Measurements from ENCODE around the gene LRRC59.
A peak's percentile ranks its signal among the peaks of the same experiment; 100 is the strongest.
"Not testable (repeated sequence)": the region's sequence is repeated elsewhere in the genome, so short reads cannot be mapped to it uniquely, and the experiment has no call there.

LRRC59 gene

DNA sequence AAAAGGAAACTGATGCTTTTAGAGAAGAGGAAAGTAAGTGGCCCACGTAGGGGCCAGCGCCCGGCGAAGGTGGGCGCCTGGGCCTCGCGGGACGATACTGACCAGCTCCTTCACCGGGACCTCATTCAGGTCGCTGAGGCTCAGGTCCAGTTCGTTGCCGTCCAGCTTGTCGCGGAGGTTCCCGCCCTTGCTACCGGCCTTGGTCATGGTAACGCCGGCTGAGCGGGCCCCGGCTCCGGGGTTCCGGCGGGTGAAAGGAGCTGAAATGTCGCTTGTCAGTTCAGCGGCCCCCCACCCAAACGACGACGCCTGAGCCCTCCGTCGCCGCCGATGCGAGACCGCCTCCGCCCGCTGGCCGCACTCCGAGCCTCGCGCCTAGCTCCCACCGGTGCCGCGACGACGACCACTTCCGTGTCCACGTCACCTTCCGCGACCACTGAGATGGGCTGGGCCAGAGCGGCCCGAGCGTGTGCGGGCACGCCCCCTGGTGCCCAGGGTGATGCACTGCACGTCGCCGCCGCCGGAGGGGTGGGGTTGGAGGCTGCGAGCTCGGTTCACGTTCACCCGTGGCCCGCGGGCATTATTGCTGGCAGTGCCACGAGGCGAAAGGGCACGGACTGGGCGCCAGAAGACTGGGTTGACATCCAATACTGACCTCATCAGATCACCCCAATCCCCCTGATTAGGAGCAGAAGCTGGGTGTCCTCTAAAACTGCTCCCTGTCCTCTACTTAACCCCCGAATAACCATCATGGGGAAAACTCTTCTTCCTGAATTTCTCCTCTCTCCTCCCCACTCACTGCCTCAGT, at the start of gene LRRC59:
Gene LRRC59, minus strand, starts transcription at position 413 of the 808 bp plus-strand sequence. Its CDS starts 206 bp downstream, at position 207.
- peak; percentile 90 for DNase-seq (ENCODE audit: low read depth)

DNA sequence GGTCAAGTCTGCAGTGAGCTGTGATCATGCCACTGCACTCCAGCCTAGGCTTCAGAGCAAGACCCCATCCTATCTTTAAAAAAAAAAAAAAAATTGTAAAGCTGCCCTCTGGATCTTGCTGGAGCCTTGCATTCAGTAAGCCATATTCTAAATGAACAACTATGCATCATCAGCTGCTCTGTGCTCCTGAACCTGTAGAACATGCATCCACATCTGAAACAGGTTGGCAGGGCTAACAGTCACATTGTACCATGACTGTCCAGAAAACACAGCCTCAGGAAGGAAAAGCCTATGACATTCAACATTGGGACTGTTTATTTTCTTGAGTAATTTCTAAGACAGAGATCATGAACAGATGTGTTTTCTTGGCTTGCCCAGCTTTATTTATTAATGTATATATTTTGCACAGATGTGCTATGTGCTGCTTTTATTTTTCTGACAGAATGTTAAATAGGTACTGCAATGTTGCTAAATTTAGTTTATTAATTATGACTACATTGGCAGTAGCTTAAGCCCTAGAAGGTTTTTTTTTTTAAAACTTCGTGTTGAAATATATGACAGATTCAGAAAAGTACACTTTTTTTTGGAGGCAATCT, 48.5 kb upstream of the LRRC59 start:
- DNase-seq (ENCODE audit: low read depth): no peak

DNA sequence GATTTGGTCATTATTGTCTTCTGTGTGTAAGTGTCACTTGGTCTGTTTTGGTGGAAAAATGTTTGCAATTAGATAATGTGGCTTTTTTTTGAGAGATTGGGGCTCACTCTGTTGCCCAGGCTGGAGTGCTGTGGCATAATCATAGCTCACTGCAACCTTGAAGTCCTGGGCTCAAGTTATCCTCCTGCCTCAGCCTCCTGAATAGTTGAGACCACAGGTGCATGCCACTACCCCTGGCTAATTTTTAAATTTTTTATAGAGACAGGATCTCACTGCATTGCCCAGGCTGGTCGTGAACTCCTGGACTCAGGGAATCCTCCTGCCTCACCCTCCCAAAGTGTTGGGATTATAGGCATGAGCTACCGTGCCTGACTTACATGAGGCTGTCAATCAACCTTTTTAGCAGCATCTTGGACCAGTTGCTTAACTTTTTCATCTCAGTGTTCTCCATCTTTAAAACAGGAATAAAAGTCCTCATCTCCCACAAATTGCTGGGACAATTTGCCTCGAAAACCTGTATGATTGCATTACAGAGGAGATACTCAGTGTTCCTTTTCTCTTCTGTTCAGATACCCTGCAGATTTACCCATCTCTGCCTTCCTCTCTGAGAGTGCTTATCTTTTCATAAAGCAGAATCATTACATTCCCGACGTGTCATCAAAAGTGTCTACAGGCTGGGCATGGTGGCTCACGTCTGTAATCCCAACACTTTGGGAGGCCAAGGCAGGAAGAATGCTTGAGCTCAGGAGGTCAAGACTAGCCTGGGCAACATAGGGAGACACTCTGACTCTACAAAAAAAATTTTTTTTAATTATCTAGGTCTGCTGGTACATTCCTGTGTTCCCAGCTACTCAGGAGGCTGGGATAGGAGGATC, 47.8 kb upstream of the LRRC59 start:
- no peak for DNase-seq (ENCODE audit: low read depth)

GRCh38 chr17:50443505-50443974, 46.2 kb upstream of the LRRC59 start:
- DNase-seq (ENCODE audit: low read depth): no peak

- DNase-seq (ENCODE audit: low read depth): no peak
These were observed 43.8 kb upstream of the LRRC59 start for GRCh38 chr17:50440838-50441829.

GRCh38 chr17:50440172-50440837, 43.0 kb upstream of the LRRC59 start:
- no peak for DNase-seq (ENCODE audit: low read depth)

DNA sequence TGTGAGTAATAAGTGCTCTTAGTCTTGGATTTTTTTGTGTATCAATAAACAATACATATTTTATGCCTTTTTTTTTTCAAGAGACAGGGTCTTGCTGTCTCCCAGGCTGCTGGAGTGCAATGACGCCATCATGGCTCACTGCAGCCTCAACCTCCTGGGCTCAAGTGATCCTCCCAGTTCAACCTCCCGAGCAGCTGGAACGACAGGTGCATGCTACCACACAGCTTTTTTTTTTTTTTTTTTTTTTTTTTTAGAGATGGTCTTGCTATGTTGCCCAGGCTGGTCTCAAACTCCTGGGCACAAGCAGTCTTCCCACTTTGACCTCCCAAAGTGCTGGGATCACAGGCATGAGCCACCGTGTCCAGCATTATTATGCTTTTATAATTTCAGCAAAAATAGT, 41.7 kb upstream of the LRRC59 start:
- DNase-seq (ENCODE audit: low read depth): no peak

DNA sequence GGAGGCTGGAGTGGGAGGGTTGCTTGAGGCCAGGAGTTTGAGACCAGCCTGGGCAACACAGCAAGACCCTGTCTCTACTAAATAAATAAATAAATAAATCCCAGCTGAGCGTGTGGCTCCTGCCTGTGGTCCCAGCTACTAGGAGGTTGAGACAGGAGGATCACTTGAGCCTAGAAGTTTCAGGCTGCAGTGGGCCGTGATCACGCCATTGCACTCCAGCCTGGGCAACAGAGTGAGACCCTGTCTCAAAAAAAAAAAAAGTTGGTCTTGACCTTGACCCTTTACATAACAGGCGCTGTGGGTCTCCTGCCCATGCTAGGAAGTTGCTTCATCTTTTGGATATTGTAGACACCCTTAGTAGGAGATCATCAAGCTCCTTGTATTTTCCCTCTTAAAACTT, 40.1 kb upstream of the LRRC59 start:
- no peak for DNase-seq (ENCODE audit: low read depth)

DNA sequence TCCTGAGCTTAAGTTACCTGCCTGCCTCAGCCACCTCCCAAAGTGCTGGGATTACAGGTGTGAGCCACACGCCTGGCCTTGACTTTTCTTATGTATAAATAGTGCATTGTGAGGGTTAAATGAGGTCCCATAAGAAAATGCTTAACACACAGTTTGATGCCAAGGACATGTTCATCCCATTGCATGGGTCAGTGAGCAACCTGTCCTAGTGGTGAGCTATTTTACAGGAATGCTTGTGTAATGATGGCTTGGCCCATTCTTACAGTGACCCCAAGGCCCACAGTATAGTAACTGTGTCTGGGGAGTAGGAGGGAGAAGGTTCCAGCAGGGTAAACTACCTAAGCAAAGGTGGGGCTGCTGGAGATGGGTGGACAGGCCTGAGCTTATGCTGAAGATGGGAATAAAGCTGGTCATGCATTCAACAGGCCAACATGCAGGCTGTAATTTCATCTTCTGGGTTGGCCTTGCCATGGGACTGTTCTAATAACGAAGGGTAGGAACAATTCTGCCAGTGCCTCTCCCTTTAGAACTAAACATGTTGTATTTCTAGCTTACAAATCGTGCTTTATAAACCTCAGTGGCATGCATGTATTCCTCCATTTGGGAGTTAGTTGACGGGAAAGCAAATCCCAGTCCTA, 34.9 kb upstream of the LRRC59 start:
- DNase-seq (ENCODE audit: low read depth): no peak

GRCh38 chr17:50430821-50431618, 33.7 kb upstream of the LRRC59 start:
- DNase-seq (ENCODE audit: low read depth): no peak

DNA sequence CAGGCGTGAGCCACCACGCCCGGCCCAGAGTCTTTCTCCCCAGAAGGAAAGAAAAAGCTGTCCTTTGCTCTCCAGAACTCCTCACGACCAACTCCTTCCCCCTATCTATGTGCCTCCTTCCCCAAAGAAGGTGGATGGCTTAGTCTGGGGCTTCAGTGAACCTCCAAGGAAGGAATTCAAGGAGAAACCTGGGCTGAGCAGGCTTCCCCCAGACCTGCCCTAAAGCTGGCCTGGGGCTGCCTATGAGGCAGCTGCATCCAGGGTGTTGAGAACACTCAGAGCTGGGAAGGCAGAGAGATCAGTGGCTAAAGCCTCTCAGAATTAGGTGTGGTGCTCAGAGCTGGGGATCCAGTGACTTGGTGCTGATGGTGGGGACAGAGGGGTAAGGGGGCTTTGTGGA, 32.5 kb upstream of the LRRC59 start:
- no peak for DNase-seq (ENCODE audit: low read depth)

- no peak for DNase-seq (ENCODE audit: low read depth)
These were observed 31.6 kb upstream of the LRRC59 start for GRCh38 chr17:50428831-50429424.

- DNase-seq (ENCODE audit: low read depth): not testable (repeated sequence)
These were observed 30.8 kb upstream of the LRRC59 start for GRCh38 chr17:50428126-50428525.

- no peak for DNase-seq (ENCODE audit: low read depth)
These were observed 29.8 kb upstream of the LRRC59 start for GRCh38 chr17:50426814-50427787.

- DNase-seq (ENCODE audit: low read depth): no peak
These were observed 29.1 kb upstream of the LRRC59 start for GRCh38 chr17:50426472-50426782.

GRCh38 chr17:50425682-50426471, 28.6 kb upstream of the LRRC59 start, which contains the start of gene ACSF2:
TSS of gene ACSF2 (plus strand) at chr17:50426218. CDS start at chr17:50426262, 44 bp downstream.
- DNase-seq (ENCODE audit: low read depth): peak; percentile 45
